ENCODE measurements around the gene P2RY2.

P2RY2 gene

DNA sequence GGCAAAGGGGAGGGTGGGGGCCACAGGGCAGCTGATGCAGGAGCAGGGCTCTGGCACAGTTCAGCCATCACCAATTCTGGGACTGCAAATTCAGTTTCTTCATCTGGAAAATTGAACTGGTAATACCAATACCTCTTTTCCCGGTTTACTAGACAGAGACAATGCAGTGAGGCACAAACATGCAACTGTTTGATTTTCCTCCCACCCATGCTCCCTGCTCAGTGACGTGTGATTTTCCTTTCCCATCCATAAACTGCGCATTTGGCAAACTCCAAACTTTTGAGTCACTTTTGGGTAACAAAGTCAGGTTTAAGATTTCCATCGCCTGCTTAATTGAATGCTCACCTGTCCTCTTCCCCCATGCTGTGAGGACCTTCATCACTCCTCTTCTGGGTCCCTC is 23.2 kb downstream of the P2RY2 start:
- Histone ChIP-seq H3K27ac (ENCODE audit: low read depth in 2 of 2, low read length in 2 of 2) (no peak overlapping the region), H3K36me3 (ENCODE audit: control insufficient read depth in 2 of 2, insufficient read depth in 2 of 2, low read length in 2 of 2) (peaks cover 0 to 3% of the 10 kb centered on the region in 2 donors), H3K9me3 (ENCODE audit: control insufficient read depth in 2 of 2, low read length in 2 of 2) (no peaks in the 10 kb centered on the region), H3K4me1 (ENCODE audit: control insufficient read depth in 2 of 2, insufficient read depth in 2 of 2, low read length in 2 of 2) (peaks cover 0 to 4% of the 10 kb centered on the region in 2 donors), H3K27me3 (ENCODE audit: control insufficient read depth in 2 of 2, insufficient read depth in 2 of 2, low read length in 2 of 2) (no peaks in the 10 kb centered on the region), H3K4me3 (ENCODE audit: low read length in 2 of 2) (no peak overlapping the region), H3K9ac (ENCODE audit: low read depth in 1 of 2, low read length in 2 of 2) (no peak overlapping the region)

DNA sequence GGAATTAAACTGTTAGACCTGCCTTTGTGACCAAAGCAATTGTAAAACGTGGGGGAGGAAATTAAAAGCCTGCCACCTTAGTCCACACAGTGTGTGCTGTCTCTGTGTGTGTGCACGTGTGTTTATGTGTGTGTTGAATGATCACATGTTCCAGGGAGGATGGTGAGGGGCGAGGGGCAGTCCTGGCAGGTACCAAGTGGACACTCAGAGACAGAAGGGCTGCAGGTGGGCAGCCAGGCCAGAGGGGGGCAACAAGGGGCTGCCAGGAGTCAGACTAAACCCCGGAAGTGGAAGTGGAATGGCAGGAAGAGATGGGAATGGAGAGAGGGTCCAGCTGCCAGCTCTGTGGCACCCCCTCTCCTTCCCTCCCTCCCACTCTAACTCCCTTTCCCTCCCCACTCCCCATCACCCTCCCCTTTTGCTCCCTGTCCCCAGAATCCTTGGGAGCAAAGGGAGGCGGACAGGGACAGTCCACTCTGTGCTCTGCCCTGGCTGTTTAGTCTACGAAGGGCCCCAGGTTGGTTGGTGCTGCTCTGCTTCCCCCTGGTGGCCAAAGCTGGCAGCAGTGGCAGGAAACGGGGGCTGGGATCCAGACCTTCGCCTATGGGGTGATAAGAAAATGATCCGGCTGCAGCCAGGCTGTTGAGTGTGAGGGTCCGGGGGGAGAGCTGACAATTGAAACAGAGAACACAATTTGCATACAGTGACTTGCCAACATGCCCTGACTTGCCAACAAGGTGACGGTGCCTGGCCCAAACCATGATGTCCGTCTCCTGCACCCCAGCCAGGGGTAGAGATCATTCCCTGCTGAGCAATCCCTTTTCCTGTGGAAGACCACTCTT is 24.4 kb downstream of the P2RY2 start:
- peaks cover 0 to 3% of the 10 kb centered on the region in 2 donors for H3K36me3 ChIP-seq (ENCODE audit: control insufficient read depth in 2 of 2, insufficient read depth in 2 of 2, low read length in 2 of 2)
- H3K9ac ChIP-seq (ENCODE audit: low read depth in 1 of 2, low read length in 2 of 2) = peak overlapping the region in 1 of 2 donors; percentile 2
- no peaks in the 10 kb centered on the region for H3K27me3 ChIP-seq (ENCODE audit: control insufficient read depth in 2 of 2, insufficient read depth in 2 of 2, low read length in 2 of 2)
- H3K4me3 ChIP-seq (ENCODE audit: low read length in 2 of 2) = peak overlapping the region; percentile 22 to 58
- peaks cover 0 to 4% of the 10 kb centered on the region in 2 donors for H3K4me1 ChIP-seq (ENCODE audit: control insufficient read depth in 2 of 2, insufficient read depth in 2 of 2, low read length in 2 of 2)
- no peaks in the 10 kb centered on the region for H3K9me3 ChIP-seq (ENCODE audit: control insufficient read depth in 2 of 2, low read length in 2 of 2)
- no peak overlapping the region for H3K27ac ChIP-seq (ENCODE audit: low read depth in 2 of 2, low read length in 2 of 2)

DNA sequence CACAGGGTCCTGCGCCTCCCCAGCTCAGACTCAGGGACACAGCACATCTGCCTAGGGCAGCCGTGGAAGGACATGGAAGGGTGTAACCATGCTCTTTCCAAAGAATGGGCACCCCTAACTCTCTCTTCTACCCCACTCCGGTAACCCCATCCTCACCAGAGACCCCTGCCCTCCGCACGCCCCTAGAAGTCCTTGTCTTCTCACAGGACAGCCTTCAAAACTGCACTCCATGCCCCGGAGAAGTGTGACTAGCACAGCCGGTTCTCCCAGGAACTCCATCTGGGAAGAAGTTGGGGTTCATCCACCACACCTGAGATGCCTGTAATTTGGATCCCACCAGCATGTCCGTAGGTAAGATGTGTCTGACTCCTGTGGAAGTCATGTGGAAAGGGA is 25.0 kb downstream of the P2RY2 start:
- no peaks in the 10 kb centered on the region for H3K27me3 ChIP-seq (ENCODE audit: control insufficient read depth in 2 of 2, insufficient read depth in 2 of 2, low read length in 2 of 2)

DNA sequence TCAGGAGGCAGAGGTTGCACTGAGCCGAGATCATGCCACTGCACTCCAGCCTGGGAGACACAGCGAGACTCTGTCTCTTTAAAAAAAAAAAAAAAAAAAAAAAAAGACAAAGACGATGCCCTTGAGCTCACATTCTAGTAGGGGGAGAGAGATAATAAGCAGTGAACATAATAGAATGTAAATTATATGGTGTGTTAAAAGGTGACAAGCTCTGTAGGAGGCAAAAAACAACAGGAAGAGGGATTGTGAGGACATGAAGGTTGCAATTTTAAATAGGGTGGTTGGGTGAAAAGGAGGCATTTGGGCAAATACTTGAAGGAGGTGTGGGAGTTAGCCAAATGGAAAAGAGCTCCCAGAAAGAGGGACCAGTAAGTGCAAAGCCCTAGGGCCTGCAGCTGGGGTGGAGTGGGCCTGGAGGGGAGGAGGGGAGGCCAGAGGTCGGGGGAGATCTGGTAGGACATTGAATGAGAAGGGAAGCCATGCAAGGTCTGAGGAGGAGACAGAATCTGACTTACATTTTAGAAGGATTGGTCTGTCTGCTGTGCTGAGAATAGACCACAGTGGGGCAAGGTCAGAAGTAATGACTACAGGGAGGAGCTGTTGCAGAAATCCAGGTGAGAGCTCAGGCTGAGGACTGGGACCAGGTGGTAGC is 26.6 kb downstream of the P2RY2 start:
- H3K9me3 ChIP-seq (ENCODE audit: control insufficient read depth in 2 of 2, low read length in 2 of 2) = no peaks in the 10 kb centered on the region
- H3K4me3 ChIP-seq (ENCODE audit: low read length in 2 of 2) = no peak overlapping the region
- no peaks in the 10 kb centered on the region for H3K27me3 ChIP-seq (ENCODE audit: control insufficient read depth in 2 of 2, insufficient read depth in 2 of 2, low read length in 2 of 2)
- H3K36me3 ChIP-seq (ENCODE audit: control insufficient read depth in 2 of 2, insufficient read depth in 2 of 2, low read length in 2 of 2) = no peaks in the 10 kb centered on the region
- no peak overlapping the region for H3K9ac ChIP-seq (ENCODE audit: low read depth in 1 of 2, low read length in 2 of 2)
- H3K4me1 ChIP-seq (ENCODE audit: control insufficient read depth in 2 of 2, insufficient read depth in 2 of 2, low read length in 2 of 2) = peaks cover 0 to 4% of the 10 kb centered on the region in 2 donors
- no peak overlapping the region for H3K27ac ChIP-seq (ENCODE audit: low read depth in 2 of 2, low read length in 2 of 2)

More for the DNA sequence above, 25.0 kb downstream of the P2RY2 start:
- Histone ChIP-seq H3K9me3 (ENCODE audit: control insufficient read depth in 2 of 2, low read length in 2 of 2) (no peaks in the 10 kb centered on the region), H3K27ac (ENCODE audit: low read depth in 2 of 2, low read length in 2 of 2) (no peak overlapping the region), H3K36me3 (ENCODE audit: control insufficient read depth in 2 of 2, insufficient read depth in 2 of 2, low read length in 2 of 2) (no peaks in the 10 kb centered on the region), H3K9ac (ENCODE audit: low read depth in 1 of 2, low read length in 2 of 2) (no peak overlapping the region), H3K4me3 (ENCODE audit: low read length in 2 of 2) (no peak overlapping the region), H3K4me1 (ENCODE audit: control insufficient read depth in 2 of 2, insufficient read depth in 2 of 2, low read length in 2 of 2) (peaks cover 0 to 4% of the 10 kb centered on the region in 2 donors)

DNA sequence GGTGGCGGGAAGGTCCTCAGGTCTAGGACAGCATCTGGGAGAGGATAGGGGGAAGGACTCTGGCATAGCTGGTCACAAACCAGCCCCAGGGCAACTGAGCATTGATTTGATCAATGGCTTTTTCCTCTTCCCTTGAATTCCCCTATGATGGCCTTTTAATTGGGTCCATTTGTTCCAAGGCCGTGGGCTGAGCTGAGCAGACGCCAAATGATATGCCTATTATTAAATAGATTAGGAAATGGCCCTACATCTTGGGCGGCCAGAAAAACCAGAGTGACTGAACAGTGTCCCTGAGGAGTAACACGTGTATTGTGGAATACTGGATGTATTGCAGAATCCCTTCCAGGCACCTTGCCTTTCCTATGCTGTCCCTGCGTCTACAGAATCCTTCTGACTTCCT is 27.4 kb downstream of the P2RY2 start:
- no peaks in the 10 kb centered on the region for H3K9me3 ChIP-seq (ENCODE audit: control insufficient read depth in 2 of 2, low read length in 2 of 2)
- no peaks in the 10 kb centered on the region for H3K36me3 ChIP-seq (ENCODE audit: control insufficient read depth in 2 of 2, insufficient read depth in 2 of 2, low read length in 2 of 2)
- no peaks in the 10 kb centered on the region for H3K27me3 ChIP-seq (ENCODE audit: control insufficient read depth in 2 of 2, insufficient read depth in 2 of 2, low read length in 2 of 2)
- no peak overlapping the region for H3K4me3 ChIP-seq (ENCODE audit: low read length in 2 of 2)
- H3K27ac ChIP-seq (ENCODE audit: low read depth in 2 of 2, low read length in 2 of 2) = no peak overlapping the region
- peaks cover 0 to 4% of the 10 kb centered on the region in 2 donors for H3K4me1 ChIP-seq (ENCODE audit: control insufficient read depth in 2 of 2, insufficient read depth in 2 of 2, low read length in 2 of 2)
- no peak overlapping the region for H3K9ac ChIP-seq (ENCODE audit: low read depth in 1 of 2, low read length in 2 of 2)

DNA sequence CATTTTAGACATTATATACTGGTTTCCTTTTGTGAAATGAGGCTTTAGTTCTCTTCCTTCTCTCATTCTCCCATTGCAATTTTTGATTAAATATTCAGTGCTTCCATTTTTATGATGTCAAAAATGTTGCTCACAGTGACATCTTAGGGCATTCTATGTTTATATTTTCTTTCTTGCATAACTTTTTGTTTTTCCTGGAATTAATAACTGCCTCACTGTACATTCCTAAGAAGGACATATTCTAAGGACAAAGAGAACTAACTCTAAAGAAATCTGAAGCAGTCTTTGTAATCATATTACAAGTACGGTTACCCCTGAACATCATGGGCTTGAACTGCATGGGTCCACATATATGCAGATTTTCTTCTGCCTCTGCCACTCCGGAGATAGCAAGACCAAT is 28.2 kb downstream of the P2RY2 start:
- H3K9ac ChIP-seq (ENCODE audit: low read depth in 1 of 2, low read length in 2 of 2) = no peak overlapping the region

DNA sequence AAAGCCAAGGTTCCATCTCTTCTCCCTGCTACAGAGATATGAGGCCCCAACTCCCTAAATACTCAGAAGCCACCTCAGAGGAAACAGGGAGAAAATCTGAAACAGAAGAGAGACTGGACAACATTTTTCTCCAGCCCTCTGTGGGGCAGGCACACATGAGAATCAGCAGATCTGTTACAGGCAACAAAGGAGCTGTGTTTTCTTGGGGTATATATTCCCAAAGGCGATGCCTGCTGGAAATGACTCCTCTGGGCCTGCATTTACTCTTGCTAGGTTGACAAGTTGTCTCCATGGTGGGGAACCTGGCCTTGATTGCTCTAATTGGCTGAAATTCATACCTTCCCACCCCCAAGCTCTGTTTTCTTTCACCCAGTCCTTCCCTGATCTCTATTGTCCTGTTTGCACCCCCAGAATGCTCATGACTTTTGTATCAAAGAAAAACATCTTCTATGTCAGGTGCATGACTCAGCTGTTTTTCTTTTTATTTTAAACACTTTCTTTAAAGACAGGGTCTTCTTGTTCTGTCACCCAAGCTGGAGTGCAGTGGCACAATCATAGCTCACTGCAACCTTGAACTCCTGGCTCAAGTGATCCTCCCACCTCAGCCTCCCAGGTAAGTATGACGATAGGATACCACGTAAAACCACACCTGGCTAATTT is 30.6 kb downstream of the P2RY2 start:
- no peaks in the 10 kb centered on the region for H3K9me3 ChIP-seq (ENCODE audit: control insufficient read depth in 2 of 2, low read length in 2 of 2)
- no peaks in the 10 kb centered on the region for H3K36me3 ChIP-seq (ENCODE audit: control insufficient read depth in 2 of 2, insufficient read depth in 2 of 2, low read length in 2 of 2)
- no peak overlapping the region for H3K9ac ChIP-seq (ENCODE audit: low read depth in 1 of 2, low read length in 2 of 2)
- H3K4me1 ChIP-seq (ENCODE audit: control insufficient read depth in 2 of 2, insufficient read depth in 2 of 2, low read length in 2 of 2) = no peaks in the 10 kb centered on the region
- no peaks in the 10 kb centered on the region for H3K27me3 ChIP-seq (ENCODE audit: control insufficient read depth in 2 of 2, insufficient read depth in 2 of 2, low read length in 2 of 2)
- no peak overlapping the region for H3K4me3 ChIP-seq (ENCODE audit: low read length in 2 of 2)
- H3K27ac ChIP-seq (ENCODE audit: low read depth in 2 of 2, low read length in 2 of 2) = peak overlapping the region in 1 of 2 donors; percentile 28

More for the DNA sequence above, 28.2 kb downstream of the P2RY2 start:
- Histone ChIP-seq H3K4me3 (ENCODE audit: low read length in 2 of 2) (no peak overlapping the region), H3K4me1 (ENCODE audit: control insufficient read depth in 2 of 2, insufficient read depth in 2 of 2, low read length in 2 of 2) (peaks cover 0 to 4% of the 10 kb centered on the region in 2 donors), H3K27me3 (ENCODE audit: control insufficient read depth in 2 of 2, insufficient read depth in 2 of 2, low read length in 2 of 2) (no peaks in the 10 kb centered on the region), H3K27ac (ENCODE audit: low read depth in 2 of 2, low read length in 2 of 2) (no peak overlapping the region), H3K9me3 (ENCODE audit: control insufficient read depth in 2 of 2, low read length in 2 of 2) (no peaks in the 10 kb centered on the region), H3K36me3 (ENCODE audit: control insufficient read depth in 2 of 2, insufficient read depth in 2 of 2, low read length in 2 of 2) (no peaks in the 10 kb centered on the region)

DNA sequence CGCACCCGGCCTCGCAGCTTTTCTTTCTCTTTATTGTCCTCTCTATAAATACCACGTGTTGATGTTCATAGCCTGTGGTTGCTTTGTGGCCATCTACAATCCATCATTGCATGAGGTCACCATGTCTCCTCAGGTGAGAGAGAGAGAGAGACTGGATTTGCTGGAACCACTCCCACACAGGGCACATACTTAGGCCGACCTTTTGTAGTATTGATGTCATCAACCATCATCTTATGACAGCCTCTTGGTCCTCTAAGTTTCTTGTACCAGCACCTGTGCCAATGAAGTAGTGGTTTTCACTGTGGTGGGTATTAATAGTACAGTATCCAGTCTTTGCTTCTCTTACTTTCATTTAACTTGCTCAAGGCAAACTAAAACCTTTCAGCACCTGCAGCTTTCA is 31.2 kb downstream of the P2RY2 start:
- Histone ChIP-seq H3K4me1 (ENCODE audit: control insufficient read depth in 2 of 2, insufficient read depth in 2 of 2, low read length in 2 of 2) (no peaks in the 10 kb centered on the region), H3K27me3 (ENCODE audit: control insufficient read depth in 2 of 2, insufficient read depth in 2 of 2, low read length in 2 of 2) (no peaks in the 10 kb centered on the region), H3K9ac (ENCODE audit: low read depth in 1 of 2, low read length in 2 of 2) (no peak overlapping the region), H3K36me3 (ENCODE audit: control insufficient read depth in 2 of 2, insufficient read depth in 2 of 2, low read length in 2 of 2) (no peaks in the 10 kb centered on the region), H3K4me3 (ENCODE audit: low read length in 2 of 2) (no peak overlapping the region), H3K27ac (ENCODE audit: low read depth in 2 of 2, low read length in 2 of 2) (peak overlapping the region in 1 of 2 donors; percentile 28), H3K9me3 (ENCODE audit: control insufficient read depth in 2 of 2, low read length in 2 of 2) (no peaks in the 10 kb centered on the region)

DNA sequence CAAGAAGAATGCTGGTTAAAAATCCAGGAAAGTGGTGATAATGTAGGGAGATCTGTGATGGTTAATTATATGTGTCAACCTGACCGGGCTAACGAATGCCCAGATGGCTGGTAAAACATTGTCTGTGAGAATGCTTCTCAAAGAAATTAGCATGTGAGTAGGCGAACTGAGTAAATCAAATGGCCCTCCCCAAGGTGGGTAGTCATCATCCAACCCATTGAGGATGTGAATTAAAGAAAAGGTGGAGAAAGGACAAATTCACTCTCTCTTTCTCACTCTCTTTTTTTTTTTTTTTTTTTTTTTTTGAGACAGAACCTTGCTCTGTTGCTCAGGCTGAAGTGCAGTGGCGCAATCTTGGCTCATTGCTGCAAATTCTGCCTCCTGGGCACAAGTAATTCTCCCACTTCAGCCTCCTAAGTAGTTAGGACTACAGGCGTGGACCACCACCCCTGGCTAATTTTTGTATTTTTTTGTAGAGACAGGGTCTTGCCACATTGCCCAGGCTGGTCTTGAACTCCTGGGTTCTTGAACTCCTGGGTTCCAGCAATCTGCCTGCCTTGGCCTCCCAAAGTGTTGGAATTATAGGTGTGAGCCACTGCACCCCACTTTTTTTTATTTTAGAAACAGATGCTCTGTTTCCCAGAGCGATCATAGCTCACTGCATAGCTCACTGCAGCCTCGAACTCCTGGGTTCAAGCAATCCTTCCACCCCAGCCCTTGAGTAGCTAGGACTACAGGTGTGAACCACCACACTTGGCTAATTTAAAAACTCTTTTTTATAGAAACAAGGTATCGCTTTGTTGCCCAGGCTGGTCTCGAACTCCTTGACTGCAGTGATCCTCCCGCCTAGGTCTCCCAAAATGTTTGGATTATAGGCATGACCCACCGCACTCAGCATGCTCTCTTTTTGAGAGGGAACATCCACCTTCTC is 32.0 kb downstream of the P2RY2 start:
- no peak overlapping the region for H3K9ac ChIP-seq (ENCODE audit: low read depth in 1 of 2, low read length in 2 of 2)
- H3K9me3 ChIP-seq (ENCODE audit: control insufficient read depth in 2 of 2, low read length in 2 of 2) = no peaks in the 10 kb centered on the region
- no peak overlapping the region for H3K4me3 ChIP-seq (ENCODE audit: low read length in 2 of 2)
- no peaks in the 10 kb centered on the region for H3K27me3 ChIP-seq (ENCODE audit: control insufficient read depth in 2 of 2, insufficient read depth in 2 of 2, low read length in 2 of 2)
- no peaks in the 10 kb centered on the region for H3K36me3 ChIP-seq (ENCODE audit: control insufficient read depth in 2 of 2, insufficient read depth in 2 of 2, low read length in 2 of 2)
- H3K27ac ChIP-seq (ENCODE audit: low read depth in 2 of 2, low read length in 2 of 2) = peak overlapping the region in 1 of 2 donors; percentile 63
- H3K4me1 ChIP-seq (ENCODE audit: control insufficient read depth in 2 of 2, insufficient read depth in 2 of 2, low read length in 2 of 2) = no peaks in the 10 kb centered on the region

Data from mucosa of rectum (tissue), 2 donors.